Measurements from ENCODE around the gene MRPL18.

Gene MRPL18

GRCh38 chr6:159832946-159833345 is 42.7 kb downstream of the MRPL18 start:
- Mint-ChIP-seq H3K4me1 (peaks cover 4 to 19% of the 10 kb centered on the region in 2 donors), H3K27ac (no peak overlapping the region), H3K27me3 (peaks cover 22 to 29% of the 10 kb centered on the region in 2 donors), H3K9me3 (no peaks in the 10 kb centered on the region), H3K4me3 (no peak overlapping the region), H3K36me3 (no peaks in the 10 kb centered on the region)
- ATAC-seq (replicated peaks) (no peak), DNase-seq (no peak)

GRCh38 chr6:159833556-159833955 is 43.3 kb downstream of the MRPL18 start:
- ATAC-seq (replicated peaks): no peak
- DNase-seq: no peak
- Mint-ChIP-seq H3K4me3 (no peak overlapping the region), H3K36me3 (no peaks in the 10 kb centered on the region), H3K27me3 (peaks cover 28 to 36% of the 10 kb centered on the region in 2 donors), H3K27ac (no peak overlapping the region), H3K9me3 (no peaks in the 10 kb centered on the region), H3K4me1 (peaks cover 3 to 19% of the 10 kb centered on the region in 2 donors)

- H3K27me3 Mint-ChIP-seq: peaks cover 28 to 37% of the 10 kb centered on the region in 2 donors
- H3K27ac Mint-ChIP-seq: no peak overlapping the region
- H3K9me3 Mint-ChIP-seq: no peaks in the 10 kb centered on the region
- H3K4me3 Mint-ChIP-seq: no peak overlapping the region
- no peak for DNase-seq
- ATAC-seq (replicated peaks): no peak
- H3K36me3 Mint-ChIP-seq: no peaks in the 10 kb centered on the region
- H3K4me1 Mint-ChIP-seq: peaks cover 3 to 16% of the 10 kb centered on the region in 2 donors
Measured at GRCh38 chr6:159833997-159834603, 43.8 kb downstream of the MRPL18 start.

- H3K9me3 Mint-ChIP-seq: no peaks in the 10 kb centered on the region
- H3K4me3 Mint-ChIP-seq: no peak overlapping the region
- H3K27me3 Mint-ChIP-seq: peaks cover 18 to 27% of the 10 kb centered on the region in 2 donors
- H3K27ac Mint-ChIP-seq: no peak overlapping the region
- H3K36me3 Mint-ChIP-seq: no peaks in the 10 kb centered on the region
- no peak for DNase-seq
- no peak for ATAC-seq (replicated peaks)
- no peaks in the 10 kb centered on the region for H3K4me1 Mint-ChIP-seq
Measured at GRCh38 chr6:159836718-159837490, 46.6 kb downstream of the MRPL18 start.

GRCh38 chr6:159837511-159837910 is 47.2 kb downstream of the MRPL18 start:
- Mint-ChIP-seq H3K4me3 (no peak overlapping the region), H3K9me3 (no peaks in the 10 kb centered on the region), H3K36me3 (no peaks in the 10 kb centered on the region), H3K27me3 (peaks cover 18 to 27% of the 10 kb centered on the region in 2 donors), H3K27ac (no peak overlapping the region), H3K4me1 (no peaks in the 10 kb centered on the region)
- DNase-seq (no peak), ATAC-seq (replicated peaks) (no peak)

GRCh38 chr6:159838020-159838744 is 47.9 kb downstream of the MRPL18 start:
- Mint-ChIP-seq H3K27me3 (peaks cover 18 to 27% of the 10 kb centered on the region in 2 donors), H3K4me1 (no peaks in the 10 kb centered on the region), H3K36me3 (no peaks in the 10 kb centered on the region), H3K4me3 (no peak overlapping the region), H3K9me3 (no peaks in the 10 kb centered on the region), H3K27ac (no peak overlapping the region)
- DNase-seq (no peak), ATAC-seq (replicated peaks) (no peak)

- Mint-ChIP-seq H3K36me3 (no peaks in the 10 kb centered on the region), H3K9me3 (no peaks in the 10 kb centered on the region), H3K4me1 (no peaks in the 10 kb centered on the region), H3K27me3 (peaks cover 14 to 18% of the 10 kb centered on the region in 2 donors), H3K4me3 (no peak overlapping the region), H3K27ac (no peak overlapping the region)
- no peak for ATAC-seq (replicated peaks)
- DNase-seq: no peak
Measured at GRCh38 chr6:159842035-159842434, 51.8 kb downstream of the MRPL18 start.

GRCh38 chr6:159844737-159845645 is 54.7 kb downstream of the MRPL18 start:
- H3K9me3 Mint-ChIP-seq: peaks cover 9 to 13% of the 10 kb centered on the region in 2 donors
- no peak for ATAC-seq (replicated peaks)
- peaks cover 0 to 3% of the 10 kb centered on the region in 2 donors for H3K27me3 Mint-ChIP-seq
- H3K27ac Mint-ChIP-seq: no peak overlapping the region
- no peak for DNase-seq
- H3K4me1 Mint-ChIP-seq: no peaks in the 10 kb centered on the region
- H3K4me3 Mint-ChIP-seq: no peak overlapping the region
- peaks cover 5 to 6% of the 10 kb centered on the region in 2 donors for H3K36me3 Mint-ChIP-seq
